Panc1 (cell line): Measurements from ENCODE around the gene SLAMF1. TPM values are rescaled to one million over a fixed set of nuclear protein-coding genes. Genes with fewer than 3 reads are reported as not detected.

Experiments used
- ATAC-seq: fragments of 200-7000 bp; cut with Tn5 transposase; 2 replicates; pipeline ENCODE4 v1.9.1; 2020; ENCODE audit warnings: mild to moderate bottlenecking, moderate library complexity
- BruUV-seq: library from RNA; stranded (reverse); fragments of 400-500 nt; replicated peaks from 2 replicates; lab custom pipeline; 2021; lab: Mats Ljungman, UMichigan
- CTCF ChIA-PET: fragments of 300-600 bp; sonication (Branson Sonifier 250); formaldehyde crosslinking; loops from one replicate; lab custom pipeline; 2022; ENCODE audit warnings: antibody characterized with exemption; lab: Charles Lee
- POLR2A ChIA-PET: fragments of 300-600 bp; sonication (Branson Sonifier 250); formaldehyde crosslinking; loops from one replicate; lab custom pipeline; 2022; ENCODE audit warnings: antibody characterized with exemption; lab: Charles Lee
- DNase-seq: peaks from one replicate; pipeline ENCODE4 v3.0.0-alpha.2; 2010; ENCODE audit warnings: low read depth, low spot score
- H3K27ac ChIP-seq: 2 replicates; pipeline ENCODE4 v1.5.1; 2011; ENCODE audit warnings: mild to moderate bottlenecking, low read length, inconsistent platforms
- H3K27me3 ChIP-seq: fragments of 200-500 bp; sonication (Bioruptor generic); 2 replicates; pipeline ENCODE4 v1.6.0; 2014; ENCODE audit warnings: low read length, inconsistent platforms; ENCODE audit not compliant: control insufficient read depth, insufficient read depth
- H3K36me3 ChIP-seq: fragments of 200-500 bp; sonication (Bioruptor generic); 2 replicates; pipeline ENCODE4 v1.5.1; 2014; ENCODE audit warnings: inconsistent platforms, mild to moderate bottlenecking, low read length, moderate library complexity; ENCODE audit not compliant: control insufficient read depth, insufficient read depth
- H3K4me1 ChIP-seq: 2 replicates; pipeline ENCODE4 v1.5.1; 2011; ENCODE audit warnings: inconsistent platforms, mild to moderate bottlenecking, low read length, moderate library complexity; ENCODE audit not compliant: control insufficient read depth, insufficient read depth
- H3K4me3 ChIP-seq, 2 experiments: 2 replicates each; pipeline ENCODE4 v1.5.1; 2011 to 2012; ENCODE audit warnings: low read depth in 2 of 2, low read length in 2 of 2, mild to moderate bottlenecking in 2 of 2, inconsistent platforms in 1 of 2, moderate library complexity in 1 of 2
- H3K9me3 ChIP-seq: fragments of 200-500 bp; sonication (Bioruptor generic); 2 replicates; pipeline ENCODE4 v1.5.1; 2014; ENCODE audit warnings: low read depth, mild to moderate bottlenecking, inconsistent platforms, low read length, moderate library complexity; ENCODE audit not compliant: control insufficient read depth, insufficient read depth
- POLR2AphosphoS5 ChIP-seq: IDR thresholded peaks from 2 replicates; pipeline ENCODE4 v1.6.1; 2012; ENCODE audit warnings: mild to moderate bottlenecking, low read depth, low read length, moderate library complexity
- SIN3A ChIP-seq: IDR thresholded peaks from 2 replicates; pipeline ENCODE4 v1.6.1; 2012; ENCODE audit warnings: low read depth, mild to moderate bottlenecking, low read length, moderate library complexity, borderline replicate concordance; ENCODE audit not compliant: insufficient read depth
- TCF7L2 ChIP-seq: IDR thresholded peaks from 2 replicates; pipeline ENCODE4 v1.6.1; 2011; ENCODE audit warnings: mild to moderate bottlenecking, low read depth, low read length, inconsistent platforms
- in situ Hi-C: cut with HindIII; loops from 2 replicates; pipeline ENCODE4 v1.10.0; 2016; ENCODE audit warnings: low sequenced_read_pairs, low pct_unique_long_range_greater_than_20kb
- intact Hi-C: fragments of 100-400 bp; cut with micrococcal nuclease; formaldehyde crosslinking; loops from one replicate; pipeline ENCODE4 v1.10.0; 2022; ENCODE audit not compliant: unreplicated experiment
- total RNA-seq: library from RNA; stranded (reverse); gene quantifications from one replicate; pipeline ENCODE4 v1.2.1, GENCODE V29; 2021; ENCODE audit not compliant: unreplicated experiment
- TF ChIP-seq, protein P1 (sequence below), 2 experiments: IDR thresholded peaks; 2 replicates each; pipeline ENCODE4 v1.6.1; 2011 to 2012; ENCODE audit warnings: low read depth in 2 of 2, control low read depth in 1 of 2, low read length in 1 of 2, mild to moderate bottlenecking in 1 of 2, moderate library complexity in 1 of 2; ENCODE audit not compliant: insufficient read depth in 1 of 2
- TF ChIP-seq, protein P2 (sequence below): fragments of 450-650 bp; IDR thresholded peaks from 2 replicates; pipeline ENCODE4 v1.5.1; 2017; ENCODE audit warnings: mild to moderate bottlenecking

The SLAMF1 gene
- total RNA-seq, 1 experiment from 2014 or later, result not detected

DNA sequence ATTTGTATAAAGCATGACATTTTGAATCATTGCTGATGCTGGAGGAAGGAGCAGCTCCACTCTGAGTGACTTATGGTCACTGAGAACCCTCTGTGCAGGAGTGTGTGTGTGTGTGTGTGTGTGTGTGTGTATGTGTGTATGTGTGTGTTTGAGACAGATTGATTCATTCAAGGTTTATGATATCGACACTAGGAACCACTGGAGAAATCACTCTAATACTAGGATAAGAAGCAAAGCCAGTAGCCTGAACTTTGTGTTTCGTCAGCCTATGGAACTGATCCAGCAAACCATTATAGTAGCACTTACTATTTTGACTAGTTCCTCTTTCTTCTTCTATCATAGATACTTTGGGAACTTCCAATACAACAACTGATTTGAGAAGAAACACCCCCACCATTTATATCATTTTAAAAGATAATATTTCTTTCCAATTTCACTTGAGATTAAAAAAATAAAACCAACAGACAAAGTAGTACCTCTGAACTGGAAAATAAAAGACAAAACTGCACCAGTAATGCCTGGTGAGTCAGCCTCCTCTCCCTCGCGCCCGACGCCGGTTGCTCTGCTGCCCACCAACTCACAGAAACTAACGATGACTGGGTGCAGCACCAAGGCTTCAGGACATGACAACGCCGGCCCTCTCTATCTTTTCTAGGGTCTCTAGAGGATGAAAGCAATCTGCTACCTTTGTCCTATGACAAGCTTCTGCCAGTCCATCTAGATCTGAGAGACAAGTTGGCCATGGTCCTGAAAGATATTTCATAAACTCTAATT lies 20.9 kb downstream of the SLAMF1 start:
- DNase-seq (no peak), ATAC-seq (no peak)
- Histone ChIP-seq H3K4me1 (no peaks in the 10 kb centered on the region), H3K4me3 (no peak overlapping the region), H3K9me3 (no peaks in the 10 kb centered on the region), H3K27me3 (no peaks in the 10 kb centered on the region), H3K36me3 (no peaks in the 10 kb centered on the region), H3K27ac (no peak overlapping the region)
- BruUV-seq, result no TSS peak
- in situ Hi-C loops, result no loop called here
- CTCF ChIA-PET, result no interaction called here
- POLR2A ChIA-PET, result interaction anchor here (0.6 kb wide), 1 partner anchor 117 kb away, joined by 4 read pairs; no protein-coding TSS in a partner anchor
- intact Hi-C loops, result no loop called here
- no peak for TF ChIP-seq SIN3A

DNA sequence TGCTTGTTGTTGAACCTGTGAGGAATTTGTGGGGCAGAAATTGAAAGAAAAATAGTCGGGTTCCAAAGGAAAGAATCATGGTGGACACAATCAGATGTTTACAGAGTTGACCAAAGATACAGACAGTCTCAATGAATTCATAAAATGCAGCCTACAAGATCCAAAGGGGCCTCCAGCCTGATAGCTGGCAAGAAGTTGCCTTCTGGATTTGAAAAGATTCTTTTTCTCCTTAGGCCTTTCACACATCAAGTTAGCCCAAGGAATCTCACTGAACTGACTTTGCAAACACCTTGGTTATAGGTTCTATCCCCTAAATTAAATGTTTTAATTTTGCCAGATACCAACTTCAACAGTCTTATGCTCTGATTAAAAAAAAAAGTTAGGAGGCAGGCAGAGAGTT lies 21.5 kb downstream of the SLAMF1 start:
- Histone ChIP-seq H3K27me3 (no peaks in the 10 kb centered on the region), H3K4me1 (no peaks in the 10 kb centered on the region), H3K9me3 (no peaks in the 10 kb centered on the region), H3K36me3 (no peaks in the 10 kb centered on the region), H3K27ac (no peak overlapping the region), H3K4me3 (no peak overlapping the region)
- ChIA-PET POLR2A (interaction anchor here (0.6 kb wide), 1 partner anchor 116 kb away, joined by 4 read pairs; no protein-coding TSS in a partner anchor), CTCF (no interaction called here)
- in situ Hi-C loops, result no loop called here
- ATAC-seq, result no peak
- no peak for DNase-seq
- TF ChIP-seq POLR2AphosphoS5 (no peak), TCF7L2 (no peak), SIN3A (no peak)
- TF ChIP-seq, protein P1, sequence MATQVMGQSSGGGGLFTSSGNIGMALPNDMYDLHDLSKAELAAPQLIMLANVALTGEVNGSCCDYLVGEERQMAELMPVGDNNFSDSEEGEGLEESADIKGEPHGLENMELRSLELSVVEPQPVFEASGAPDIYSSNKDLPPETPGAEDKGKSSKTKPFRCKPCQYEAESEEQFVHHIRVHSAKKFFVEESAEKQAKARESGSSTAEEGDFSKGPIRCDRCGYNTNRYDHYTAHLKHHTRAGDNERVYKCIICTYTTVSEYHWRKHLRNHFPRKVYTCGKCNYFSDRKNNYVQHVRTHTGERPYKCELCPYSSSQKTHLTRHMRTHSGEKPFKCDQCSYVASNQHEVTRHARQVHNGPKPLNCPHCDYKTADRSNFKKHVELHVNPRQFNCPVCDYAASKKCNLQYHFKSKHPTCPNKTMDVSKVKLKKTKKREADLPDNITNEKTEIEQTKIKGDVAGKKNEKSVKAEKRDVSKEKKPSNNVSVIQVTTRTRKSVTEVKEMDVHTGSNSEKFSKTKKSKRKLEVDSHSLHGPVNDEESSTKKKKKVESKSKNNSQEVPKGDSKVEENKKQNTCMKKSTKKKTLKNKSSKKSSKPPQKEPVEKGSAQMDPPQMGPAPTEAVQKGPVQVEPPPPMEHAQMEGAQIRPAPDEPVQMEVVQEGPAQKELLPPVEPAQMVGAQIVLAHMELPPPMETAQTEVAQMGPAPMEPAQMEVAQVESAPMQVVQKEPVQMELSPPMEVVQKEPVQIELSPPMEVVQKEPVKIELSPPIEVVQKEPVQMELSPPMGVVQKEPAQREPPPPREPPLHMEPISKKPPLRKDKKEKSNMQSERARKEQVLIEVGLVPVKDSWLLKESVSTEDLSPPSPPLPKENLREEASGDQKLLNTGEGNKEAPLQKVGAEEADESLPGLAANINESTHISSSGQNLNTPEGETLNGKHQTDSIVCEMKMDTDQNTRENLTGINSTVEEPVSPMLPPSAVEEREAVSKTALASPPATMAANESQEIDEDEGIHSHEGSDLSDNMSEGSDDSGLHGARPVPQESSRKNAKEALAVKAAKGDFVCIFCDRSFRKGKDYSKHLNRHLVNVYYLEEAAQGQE (IDR thresholded peaks at IDR 0.05; ENCODE audit: insufficient read depth in 1 of 2, low read depth in 2 of 2, low read length in 1 of 2), result no peak
- TF ChIP-seq, protein P2, sequence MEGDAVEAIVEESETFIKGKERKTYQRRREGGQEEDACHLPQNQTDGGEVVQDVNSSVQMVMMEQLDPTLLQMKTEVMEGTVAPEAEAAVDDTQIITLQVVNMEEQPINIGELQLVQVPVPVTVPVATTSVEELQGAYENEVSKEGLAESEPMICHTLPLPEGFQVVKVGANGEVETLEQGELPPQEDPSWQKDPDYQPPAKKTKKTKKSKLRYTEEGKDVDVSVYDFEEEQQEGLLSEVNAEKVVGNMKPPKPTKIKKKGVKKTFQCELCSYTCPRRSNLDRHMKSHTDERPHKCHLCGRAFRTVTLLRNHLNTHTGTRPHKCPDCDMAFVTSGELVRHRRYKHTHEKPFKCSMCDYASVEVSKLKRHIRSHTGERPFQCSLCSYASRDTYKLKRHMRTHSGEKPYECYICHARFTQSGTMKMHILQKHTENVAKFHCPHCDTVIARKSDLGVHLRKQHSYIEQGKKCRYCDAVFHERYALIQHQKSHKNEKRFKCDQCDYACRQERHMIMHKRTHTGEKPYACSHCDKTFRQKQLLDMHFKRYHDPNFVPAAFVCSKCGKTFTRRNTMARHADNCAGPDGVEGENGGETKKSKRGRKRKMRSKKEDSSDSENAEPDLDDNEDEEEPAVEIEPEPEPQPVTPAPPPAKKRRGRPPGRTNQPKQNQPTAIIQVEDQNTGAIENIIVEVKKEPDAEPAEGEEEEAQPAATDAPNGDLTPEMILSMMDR, result no peak
- BruUV-seq, result no TSS peak
- intact Hi-C loops, result no loop called here

DNA sequence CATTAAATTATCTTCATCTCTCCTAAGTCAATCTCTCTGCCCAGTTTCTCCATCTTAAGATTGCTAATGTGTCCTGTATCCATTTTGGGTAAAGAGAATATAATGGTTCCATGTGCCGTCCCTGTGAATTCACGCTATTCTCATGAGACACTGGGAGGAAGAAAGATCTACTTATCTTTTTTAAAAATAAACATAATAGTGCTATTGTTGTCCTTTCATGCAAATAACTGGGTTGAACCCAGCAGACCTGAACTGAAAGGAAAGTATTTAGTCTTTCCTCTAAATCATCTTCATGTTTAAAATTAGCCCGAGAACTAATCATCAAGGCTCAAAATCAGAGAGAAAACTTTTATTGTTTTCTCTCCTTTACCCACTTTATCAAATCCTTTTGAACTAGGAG lies 22.4 kb downstream of the SLAMF1 start:
- in situ Hi-C loops, result no loop called here
- no peaks in the 10 kb centered on the region for H3K4me1 ChIP-seq
- ChIA-PET POLR2A (no interaction called here), CTCF (no interaction called here)
- no peaks in the 10 kb centered on the region for H3K36me3 ChIP-seq
- DNase-seq, result no peak
- no peaks in the 10 kb centered on the region for H3K9me3 ChIP-seq
- intact Hi-C loops, result no loop called here
- no peak for TF ChIP-seq TCF7L2
- TF ChIP-seq, protein P2, result no peak
- no peak for TF ChIP-seq POLR2AphosphoS5
- no peak for TF ChIP-seq SIN3A
- TF ChIP-seq, protein P1 (IDR thresholded peaks at IDR 0.05; ENCODE audit: insufficient read depth in 1 of 2, low read depth in 2 of 2, low read length in 1 of 2), result no peak
- ATAC-seq, result no peak
- BruUV-seq, result no TSS peak
- no peak overlapping the region for H3K27ac ChIP-seq
- H3K4me3 ChIP-seq, result no peak overlapping the region
- H3K27me3 ChIP-seq, result peaks cover under 1% of the 10 kb centered on the region
